Measurements from ENCODE around the gene PDX1.

- TF ChIP-seq CTCF (IDR thresholded peaks at IDR 0.05; ENCODE audit: borderline replicate concordance, extremely low read depth, low read length, poor library complexity, severe bottlenecking), result no peak
- TF ChIP-seq EZH2 (IDR thresholded peaks at IDR 0.05; ENCODE audit: borderline replicate concordance, low read depth, low read length, severe bottlenecking), result no peak
Measured at GRCh38 chr13:27919934-27920676, at the start of gene PDX1.

Data from DND-41 (cell line).